ENCODE results near the gene A3GALT2.

The A3GALT2 gene

GRCh38 chr1:33296824-33297223 is 24.1 kb downstream of the A3GALT2 start:
- H3K9me3 ChIP-seq (ENCODE audit: control insufficient read depth, insufficient read depth, low read length) = no peaks in the 10 kb centered on the region
- H3K4me1 ChIP-seq (ENCODE audit: control insufficient read depth, low read length) = peaks cover 3% of the 10 kb centered on the region; the same call in 1 of the 2 replicates
- no peaks in the 10 kb centered on the region for H3K27me3 ChIP-seq (ENCODE audit: control insufficient read depth, low read length)
- H3K36me3 ChIP-seq (ENCODE audit: control insufficient read depth, low read length) = peaks cover 13% of the 10 kb centered on the region
- H3K27ac ChIP-seq (ENCODE audit: low read depth, low read length) = no peak overlapping the region
- no peak overlapping the region for H3K4me2 ChIP-seq (ENCODE audit: low read length)
- no peaks in the 10 kb centered on the region for H3K79me2 ChIP-seq (ENCODE audit: control insufficient read depth, low read length)
- H3F3A ChIP-seq (ENCODE audit: control insufficient read depth, insufficient read depth) = no peaks in the 10 kb centered on the region
- no peak for TF ChIP-seq EZH2phosphoT487 (IDR thresholded peaks at IDR 0.05; ENCODE audit: borderline replicate concordance, low read length)
- TF ChIP-seq, protein P1, sequence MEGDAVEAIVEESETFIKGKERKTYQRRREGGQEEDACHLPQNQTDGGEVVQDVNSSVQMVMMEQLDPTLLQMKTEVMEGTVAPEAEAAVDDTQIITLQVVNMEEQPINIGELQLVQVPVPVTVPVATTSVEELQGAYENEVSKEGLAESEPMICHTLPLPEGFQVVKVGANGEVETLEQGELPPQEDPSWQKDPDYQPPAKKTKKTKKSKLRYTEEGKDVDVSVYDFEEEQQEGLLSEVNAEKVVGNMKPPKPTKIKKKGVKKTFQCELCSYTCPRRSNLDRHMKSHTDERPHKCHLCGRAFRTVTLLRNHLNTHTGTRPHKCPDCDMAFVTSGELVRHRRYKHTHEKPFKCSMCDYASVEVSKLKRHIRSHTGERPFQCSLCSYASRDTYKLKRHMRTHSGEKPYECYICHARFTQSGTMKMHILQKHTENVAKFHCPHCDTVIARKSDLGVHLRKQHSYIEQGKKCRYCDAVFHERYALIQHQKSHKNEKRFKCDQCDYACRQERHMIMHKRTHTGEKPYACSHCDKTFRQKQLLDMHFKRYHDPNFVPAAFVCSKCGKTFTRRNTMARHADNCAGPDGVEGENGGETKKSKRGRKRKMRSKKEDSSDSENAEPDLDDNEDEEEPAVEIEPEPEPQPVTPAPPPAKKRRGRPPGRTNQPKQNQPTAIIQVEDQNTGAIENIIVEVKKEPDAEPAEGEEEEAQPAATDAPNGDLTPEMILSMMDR (IDR thresholded peaks at IDR 0.05; ENCODE audit: low read depth, low read length, poor library complexity, severe bottlenecking) = no peak
- H3K4me3 ChIP-seq (ENCODE audit: low read length) = no peak overlapping the region
- H3K9me2 ChIP-seq (replicated peaks; ENCODE audit: control insufficient read depth, low read length) = no peaks in the 10 kb centered on the region
- no peaks in the 10 kb centered on the region for H4K20me1 ChIP-seq (ENCODE audit: control insufficient read depth, insufficient read depth, low read depth, low read length)

DNA sequence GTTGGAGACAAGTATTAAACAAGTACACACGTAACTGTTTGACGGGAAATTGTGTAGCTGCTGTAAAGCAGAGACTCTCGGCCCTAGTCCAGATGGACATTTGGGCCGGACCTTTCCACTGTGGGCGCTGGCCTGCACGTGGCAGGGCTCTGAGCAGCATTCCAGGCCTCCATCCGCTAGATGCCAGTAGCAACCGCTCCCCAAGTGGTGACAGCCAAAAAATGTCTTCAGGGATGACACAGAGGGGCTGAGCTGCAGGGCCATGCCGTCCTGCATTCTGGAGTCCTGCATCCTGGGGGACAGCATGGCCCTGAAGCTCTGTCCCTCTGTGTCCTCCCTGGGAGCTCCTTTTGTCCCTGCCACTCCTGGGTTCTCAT is 24.8 kb downstream of the A3GALT2 start:
- H3K36me3 ChIP-seq (ENCODE audit: control insufficient read depth, low read length) = peaks cover 13% of the 10 kb centered on the region
- H3K9me3 ChIP-seq (ENCODE audit: control insufficient read depth, insufficient read depth, low read length) = no peaks in the 10 kb centered on the region
- no peak overlapping the region for H3K4me3 ChIP-seq (ENCODE audit: low read length)
- H3K79me2 ChIP-seq (ENCODE audit: control insufficient read depth, low read length) = no peaks in the 10 kb centered on the region
- no peak overlapping the region for H3K27ac ChIP-seq (ENCODE audit: low read depth, low read length)
- no peaks in the 10 kb centered on the region for H3K9me2 ChIP-seq (replicated peaks; ENCODE audit: control insufficient read depth, low read length)
- H3K4me2 ChIP-seq (ENCODE audit: low read length) = no peak overlapping the region
- H3K27me3 ChIP-seq (ENCODE audit: control insufficient read depth, low read length) = no peaks in the 10 kb centered on the region
- no peaks in the 10 kb centered on the region for H3F3A ChIP-seq (ENCODE audit: control insufficient read depth, insufficient read depth)
- no peaks in the 10 kb centered on the region for H4K20me1 ChIP-seq (ENCODE audit: control insufficient read depth, insufficient read depth, low read depth, low read length)
- peaks cover 3% of the 10 kb centered on the region; the same call in 1 of the 2 replicates for H3K4me1 ChIP-seq (ENCODE audit: control insufficient read depth, low read length)
- no peak for TF ChIP-seq EZH2phosphoT487 (IDR thresholded peaks at IDR 0.05; ENCODE audit: borderline replicate concordance, low read length)
- TF ChIP-seq, protein P1 (IDR thresholded peaks at IDR 0.05; ENCODE audit: low read depth, low read length, poor library complexity, severe bottlenecking) = no peak

DNA sequence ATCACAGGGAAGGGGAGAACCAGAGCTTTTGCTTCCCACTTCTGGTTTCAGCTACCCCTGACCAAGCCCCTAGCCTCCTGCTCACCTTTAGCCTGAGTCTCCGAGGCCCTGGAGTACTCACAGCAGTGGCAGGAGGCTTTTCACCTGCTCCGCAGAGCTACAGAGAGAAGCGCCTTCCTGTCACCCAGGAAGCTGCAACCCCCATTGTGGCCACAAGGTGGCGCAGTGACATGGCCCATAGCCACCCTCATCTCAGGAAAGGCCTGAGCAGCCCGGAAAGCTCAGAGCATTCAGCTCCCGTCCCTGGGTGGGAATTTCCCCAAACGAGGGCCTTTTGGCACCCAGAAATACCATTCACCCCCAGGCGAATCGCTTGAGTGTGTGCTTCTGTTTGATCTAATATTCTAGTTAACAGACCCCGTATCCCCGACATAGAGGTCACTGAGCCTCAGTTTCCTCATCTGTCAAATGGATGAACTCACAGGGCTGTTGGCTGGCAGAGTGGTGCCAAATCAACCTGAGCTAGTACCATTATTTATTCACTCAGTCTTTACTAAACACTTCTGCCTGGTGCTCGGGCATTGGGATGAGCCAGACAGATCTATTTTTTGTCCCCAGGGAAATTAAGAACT is 25.3 kb downstream of the A3GALT2 start:
- H3K9me3 ChIP-seq (ENCODE audit: control insufficient read depth, insufficient read depth, low read length) = no peaks in the 10 kb centered on the region
- H3F3A ChIP-seq (ENCODE audit: control insufficient read depth, insufficient read depth) = no peaks in the 10 kb centered on the region
- no peaks in the 10 kb centered on the region for H4K20me1 ChIP-seq (ENCODE audit: control insufficient read depth, insufficient read depth, low read depth, low read length)
- no peak overlapping the region for H3K4me3 ChIP-seq (ENCODE audit: low read length)
- H3K4me1 ChIP-seq (ENCODE audit: control insufficient read depth, low read length) = peaks cover 3% of the 10 kb centered on the region; the same call in 1 of the 2 replicates
- no peaks in the 10 kb centered on the region for H3K27me3 ChIP-seq (ENCODE audit: control insufficient read depth, low read length)
- no peaks in the 10 kb centered on the region for H3K79me2 ChIP-seq (ENCODE audit: control insufficient read depth, low read length)
- no peak overlapping the region for H3K27ac ChIP-seq (ENCODE audit: low read depth, low read length)
- no peaks in the 10 kb centered on the region for H3K9me2 ChIP-seq (replicated peaks; ENCODE audit: control insufficient read depth, low read length)
- H3K36me3 ChIP-seq (ENCODE audit: control insufficient read depth, low read length) = peaks cover 13% of the 10 kb centered on the region
- no peak for TF ChIP-seq EZH2phosphoT487 (IDR thresholded peaks at IDR 0.05; ENCODE audit: borderline replicate concordance, low read length)
- TF ChIP-seq, protein P1 (IDR thresholded peaks at IDR 0.05; ENCODE audit: low read depth, low read length, poor library complexity, severe bottlenecking) = peak; percentile 93
- H3K4me2 ChIP-seq (ENCODE audit: low read length) = no peak overlapping the region
